Epithelial cell of proximal tubule (primary cell): ENCODE results near the gene IRF2BP2. TPM values are rescaled to one million over a fixed set of nuclear protein-coding genes. Genes with fewer than 3 reads are reported as not detected.

Experiments
- DNase-seq: peaks from one replicate; pipeline ENCODE4 v3.0.0-alpha.2; 2011; ENCODE audit warnings: low read depth
- H3K4me3 ChIP-seq: 2 replicates; pipeline ENCODE4 v1.5.1; 2011; ENCODE audit warnings: low read depth, mild to moderate bottlenecking, low read length
- total RNA-seq: library from RNA; depleted of rRNA; stranded (reverse); fragments of >200 nt; gene quantifications from 2 replicates; pipeline ENCODE4 v1.2.3, GENCODE V29; 2015
- TF ChIP-seq, protein P1 (sequence below): conservative IDR thresholded peaks from 2 replicates; pipeline ENCODE4 v1.5.1; 2012; ENCODE audit warnings: low read depth, mild to moderate bottlenecking, low read length

Gene IRF2BP2
- total RNA-seq, 1 donor from 2014 or later: 70.5 TPM

DNA sequence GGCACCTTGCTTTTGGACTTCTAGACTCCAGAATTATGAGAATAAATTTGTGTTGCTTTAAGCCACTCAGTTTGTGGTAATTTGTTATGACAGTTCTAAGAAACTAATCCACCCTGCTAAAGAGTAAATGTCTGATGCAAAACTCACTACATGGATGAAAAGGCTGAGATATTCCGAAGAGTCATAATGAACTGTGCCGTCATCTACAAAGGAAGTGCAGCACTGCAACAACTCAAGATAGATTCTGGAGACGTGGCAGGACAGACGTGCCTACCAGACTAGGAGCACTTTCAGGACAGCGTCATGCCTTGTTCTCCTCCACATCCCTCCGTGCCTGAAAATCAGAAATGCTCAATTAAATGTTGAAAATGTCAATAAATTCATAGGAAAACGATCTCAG, 24.4 kb upstream of the IRF2BP2 start:
- DNase-seq: no peak
- H3K4me3 ChIP-seq: no peak overlapping the region
- TF ChIP-seq, protein P1, sequence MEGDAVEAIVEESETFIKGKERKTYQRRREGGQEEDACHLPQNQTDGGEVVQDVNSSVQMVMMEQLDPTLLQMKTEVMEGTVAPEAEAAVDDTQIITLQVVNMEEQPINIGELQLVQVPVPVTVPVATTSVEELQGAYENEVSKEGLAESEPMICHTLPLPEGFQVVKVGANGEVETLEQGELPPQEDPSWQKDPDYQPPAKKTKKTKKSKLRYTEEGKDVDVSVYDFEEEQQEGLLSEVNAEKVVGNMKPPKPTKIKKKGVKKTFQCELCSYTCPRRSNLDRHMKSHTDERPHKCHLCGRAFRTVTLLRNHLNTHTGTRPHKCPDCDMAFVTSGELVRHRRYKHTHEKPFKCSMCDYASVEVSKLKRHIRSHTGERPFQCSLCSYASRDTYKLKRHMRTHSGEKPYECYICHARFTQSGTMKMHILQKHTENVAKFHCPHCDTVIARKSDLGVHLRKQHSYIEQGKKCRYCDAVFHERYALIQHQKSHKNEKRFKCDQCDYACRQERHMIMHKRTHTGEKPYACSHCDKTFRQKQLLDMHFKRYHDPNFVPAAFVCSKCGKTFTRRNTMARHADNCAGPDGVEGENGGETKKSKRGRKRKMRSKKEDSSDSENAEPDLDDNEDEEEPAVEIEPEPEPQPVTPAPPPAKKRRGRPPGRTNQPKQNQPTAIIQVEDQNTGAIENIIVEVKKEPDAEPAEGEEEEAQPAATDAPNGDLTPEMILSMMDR: no peak

- TF ChIP-seq, protein P1: no peak
- H3K4me3 ChIP-seq: no peak overlapping the region
- DNase-seq: no peak
These were observed 23.4 kb upstream of the IRF2BP2 start for GRCh38 chr1:234633246-234634003.

GRCh38 chr1:234632225-234632624, 22.2 kb upstream of the IRF2BP2 start:
- no peak for DNase-seq
- no peak overlapping the region for H3K4me3 ChIP-seq
- TF ChIP-seq, protein P1: no peak

DNA sequence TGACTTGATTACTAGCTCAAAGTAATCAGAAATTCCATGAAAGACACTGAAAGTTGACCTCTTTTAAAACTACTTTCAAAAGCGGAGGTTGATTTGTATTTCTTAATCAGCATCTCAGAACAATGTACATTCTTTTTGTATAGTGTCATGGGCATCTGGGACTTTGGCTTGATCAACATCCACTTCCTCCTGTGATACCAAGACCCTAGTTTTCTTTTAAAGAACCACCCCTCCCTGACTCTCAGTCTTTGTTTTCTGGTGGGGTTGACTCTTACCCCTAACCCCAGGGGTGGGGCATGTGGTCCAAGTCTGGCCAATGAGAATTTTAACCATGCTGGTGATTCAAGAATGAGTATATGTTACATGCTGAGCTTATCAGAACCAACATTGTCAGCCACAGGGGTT, 21.7 kb upstream of the IRF2BP2 start:
- H3K4me3 ChIP-seq: no peak overlapping the region
- DNase-seq: no peak
- TF ChIP-seq, protein P1: no peak

DNA sequence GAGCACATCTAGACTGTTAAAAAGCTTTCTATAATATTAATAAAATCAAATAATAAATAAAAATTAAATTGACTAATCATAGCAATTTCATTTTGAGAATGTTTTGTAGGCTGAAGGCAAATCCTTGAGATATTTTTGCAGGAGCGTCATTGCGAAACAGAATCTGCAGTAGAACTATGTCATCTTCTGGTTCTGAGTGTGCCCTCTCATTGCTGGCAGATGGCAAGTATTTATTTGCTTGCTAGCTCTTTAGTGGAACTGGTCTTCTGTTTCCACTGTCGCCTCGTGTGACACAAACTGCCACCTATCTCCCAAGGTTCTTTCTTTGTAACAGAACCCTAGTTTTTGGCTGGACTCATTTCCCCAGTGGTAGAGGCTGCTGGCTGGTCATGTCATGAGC, 19.0 kb upstream of the IRF2BP2 start:
- no peak overlapping the region for H3K4me3 ChIP-seq
- TF ChIP-seq, protein P1: no peak
- no peak for DNase-seq

DNA sequence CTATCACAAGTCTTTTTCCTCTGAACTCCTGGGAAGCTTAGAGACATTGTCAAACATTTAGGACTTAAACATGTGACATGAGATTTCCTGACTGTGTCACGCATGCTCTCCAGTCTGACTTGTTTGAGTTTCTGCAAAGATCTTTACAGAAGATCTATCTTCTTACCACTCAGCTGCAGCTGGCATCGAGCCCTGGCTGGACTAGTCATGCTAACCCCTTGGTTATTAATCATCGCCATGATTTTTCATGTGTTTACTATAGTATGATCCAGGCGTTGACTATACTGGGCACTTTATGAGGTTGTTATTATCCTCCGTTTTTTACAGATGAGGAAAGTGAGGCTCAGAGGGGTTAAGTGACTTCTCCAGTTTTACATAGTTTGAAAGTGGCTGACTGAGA, 18.1 kb upstream of the IRF2BP2 start:
- TF ChIP-seq, protein P1: no peak
- no peak for DNase-seq
- H3K4me3 ChIP-seq: no peak overlapping the region
